Activated effector memory CD4-positive, alpha-beta T cell treated with anti-CD3 and anti-CD28 coated beads, Interleukin-2, amount 50 U/mL, for 16 hours (primary cell): Measurements from ENCODE around the gene CEMP1.
"Not testable (repeated sequence)": the region's sequence is repeated elsewhere in the genome, so short reads cannot be mapped to it uniquely, and the experiment has no call there.

Source experiments
- DNase-seq: peaks from one replicate; pipeline ENCODE4 v3.0.0-alpha.2; 2020

The CEMP1 gene

DNA sequence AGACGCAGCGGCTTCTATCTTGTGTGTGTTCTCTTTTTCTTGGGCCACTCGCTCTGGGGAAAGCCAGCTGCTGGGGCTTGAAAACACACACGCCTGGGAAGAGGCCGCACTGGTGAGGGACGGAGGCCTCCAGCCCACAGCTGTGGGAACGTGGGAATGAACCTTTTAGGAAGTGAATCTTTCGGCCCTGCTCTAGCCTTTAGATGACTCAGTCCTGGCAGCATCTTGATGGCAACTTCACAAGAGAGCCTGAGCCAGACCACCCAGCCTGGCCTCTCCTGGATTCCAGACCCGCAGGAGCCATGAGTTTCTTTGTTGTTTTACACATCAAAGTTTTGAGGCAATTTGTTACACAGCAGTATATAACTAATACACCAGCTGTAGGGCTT is 4.4 kb upstream of the CEMP1 start:
- no peak for DNase-seq

DNA sequence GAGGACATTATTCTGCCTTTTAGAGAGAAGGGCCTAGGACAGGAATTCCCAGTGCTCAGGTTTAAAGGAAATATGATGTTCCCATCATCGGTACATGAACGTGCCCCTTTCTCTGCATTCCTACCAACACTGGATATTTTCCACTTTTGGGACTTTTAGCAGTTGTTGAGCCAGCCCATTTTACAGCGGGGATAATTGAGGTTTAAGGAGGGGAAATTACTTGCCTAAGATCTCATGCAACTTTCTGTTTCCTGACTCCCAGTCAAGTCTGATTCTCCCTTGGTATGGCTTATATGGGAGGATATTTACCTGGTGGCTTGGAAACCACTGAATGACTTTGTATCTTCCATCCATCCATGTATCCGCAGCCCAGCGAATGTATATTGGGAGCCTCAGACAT is 3.1 kb upstream of the CEMP1 start:
- DNase-seq = not testable (repeated sequence)

DNA sequence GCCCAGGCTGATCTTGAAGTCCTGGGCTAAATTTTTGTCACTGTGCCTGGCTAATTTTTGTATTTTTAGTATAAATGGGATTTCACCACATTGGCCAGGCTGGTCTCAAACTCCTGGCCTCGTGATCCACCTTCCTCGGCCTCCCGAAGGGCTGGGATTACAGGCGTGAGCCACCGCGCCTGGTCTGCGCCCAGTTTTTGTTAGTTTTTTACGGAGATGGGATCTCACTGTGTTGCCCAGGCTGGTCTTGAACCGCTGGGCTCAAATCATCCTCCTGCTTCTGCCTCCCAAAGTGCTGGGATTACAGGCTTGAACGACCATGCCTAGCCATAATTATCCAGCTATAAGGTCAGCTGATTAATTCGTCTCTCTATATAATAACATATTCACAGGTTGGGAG is 2.7 kb upstream of the CEMP1 start:
- DNase-seq = no peak

DNA sequence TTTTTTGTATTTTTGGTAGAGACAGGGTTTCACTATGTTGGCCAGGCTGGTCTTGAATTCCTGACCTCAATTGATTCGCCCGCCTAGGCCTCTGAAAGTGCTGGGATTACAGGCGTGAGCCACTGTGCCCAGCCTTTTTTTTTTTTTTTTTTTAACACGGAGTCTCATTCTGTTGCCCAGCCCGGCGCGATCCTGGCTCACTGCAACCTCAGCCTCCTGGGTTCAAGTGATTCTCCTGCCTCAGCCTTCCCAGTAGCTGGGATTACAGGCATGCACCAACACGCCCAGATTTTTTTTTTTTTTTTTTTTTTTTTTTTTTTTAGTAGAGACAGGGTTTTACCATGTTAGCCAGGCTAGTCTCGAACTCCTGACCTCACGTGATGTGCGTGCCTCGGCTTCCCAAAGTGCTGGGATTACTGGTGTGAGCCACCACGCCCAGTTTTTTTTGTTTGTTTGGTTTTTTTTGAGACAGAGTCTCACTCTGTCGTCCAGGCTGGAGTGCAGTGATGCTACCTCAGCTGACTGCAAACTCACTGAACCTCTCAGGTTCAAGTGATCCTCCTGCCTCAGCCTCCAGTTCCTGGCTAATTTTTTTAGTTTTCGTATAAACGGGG is 2.0 kb upstream of the CEMP1 start:
- DNase-seq = not testable (repeated sequence)

DNA sequence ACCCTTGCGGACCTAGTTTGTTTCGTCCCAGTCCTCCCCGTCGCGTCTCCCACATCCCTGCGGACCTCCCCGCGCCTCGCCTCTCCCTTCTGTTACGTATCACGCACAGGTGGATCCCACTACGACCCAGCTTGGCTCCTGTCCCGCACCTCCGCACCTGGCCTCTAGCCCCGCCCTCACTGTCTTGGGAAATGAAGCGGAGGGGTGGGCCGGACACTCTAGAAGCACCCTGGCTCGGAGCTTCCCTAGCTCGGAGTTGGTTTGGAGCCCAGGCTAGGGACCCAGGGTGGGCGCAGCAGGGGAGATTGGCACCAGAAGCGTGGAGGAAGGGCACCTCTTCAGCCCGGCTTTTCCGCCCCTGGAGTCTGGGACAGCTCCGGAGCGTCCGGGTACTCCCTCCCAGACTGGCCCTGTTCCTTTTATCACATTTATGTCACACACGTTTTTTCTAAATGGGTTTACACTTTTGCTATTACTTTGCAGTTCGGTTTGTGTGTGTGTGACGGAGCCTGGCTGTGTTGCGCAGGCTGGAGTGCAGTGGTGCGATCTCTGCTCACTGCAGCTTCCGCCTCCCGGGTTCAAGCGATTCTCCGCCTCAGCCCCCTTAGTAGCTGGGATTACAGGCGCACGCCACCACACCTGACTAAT is 1.4 kb upstream of the CEMP1 start:
- peak; percentile 85 for DNase-seq

DNA sequence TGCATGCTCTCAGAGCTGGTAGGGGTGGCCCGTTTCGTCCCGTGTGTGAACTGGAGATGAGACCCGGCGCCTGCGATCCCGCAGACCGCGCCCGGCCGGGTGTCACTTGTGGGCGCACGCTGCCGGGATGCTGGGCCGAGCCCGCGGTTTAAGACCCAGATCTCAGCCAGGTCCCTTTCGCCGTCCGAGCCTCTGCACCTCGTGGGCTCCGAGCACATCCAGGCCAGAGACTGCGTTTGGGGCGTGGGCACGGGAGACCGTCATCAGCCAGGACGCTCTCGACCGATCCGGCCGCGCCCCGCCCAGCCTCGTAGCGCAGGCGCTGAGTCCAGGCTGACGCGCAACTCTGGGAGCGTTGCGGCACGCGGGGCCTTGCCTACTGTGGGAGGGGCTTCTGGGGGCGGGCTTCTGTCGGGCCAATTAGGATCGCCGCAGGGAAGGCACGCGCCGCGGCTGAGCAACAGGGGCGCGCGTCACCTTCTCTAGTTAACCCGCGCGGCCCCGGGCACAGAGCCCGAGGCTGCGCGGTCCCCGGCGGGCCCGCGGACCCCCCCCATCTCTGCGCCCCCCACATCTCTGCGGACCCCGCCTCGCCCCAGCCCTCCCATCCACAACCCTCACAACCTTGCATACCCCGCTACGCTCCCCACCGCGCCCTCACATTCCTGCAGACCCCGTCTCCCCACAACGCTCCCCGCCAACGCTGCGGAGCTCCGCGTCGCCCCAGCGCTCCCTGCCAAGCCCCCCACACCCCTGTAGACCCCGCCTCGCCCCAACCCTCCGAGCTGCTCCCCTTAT is 687 bp upstream of the CEMP1 start:
- peak; percentile 99 for DNase-seq

DNA sequence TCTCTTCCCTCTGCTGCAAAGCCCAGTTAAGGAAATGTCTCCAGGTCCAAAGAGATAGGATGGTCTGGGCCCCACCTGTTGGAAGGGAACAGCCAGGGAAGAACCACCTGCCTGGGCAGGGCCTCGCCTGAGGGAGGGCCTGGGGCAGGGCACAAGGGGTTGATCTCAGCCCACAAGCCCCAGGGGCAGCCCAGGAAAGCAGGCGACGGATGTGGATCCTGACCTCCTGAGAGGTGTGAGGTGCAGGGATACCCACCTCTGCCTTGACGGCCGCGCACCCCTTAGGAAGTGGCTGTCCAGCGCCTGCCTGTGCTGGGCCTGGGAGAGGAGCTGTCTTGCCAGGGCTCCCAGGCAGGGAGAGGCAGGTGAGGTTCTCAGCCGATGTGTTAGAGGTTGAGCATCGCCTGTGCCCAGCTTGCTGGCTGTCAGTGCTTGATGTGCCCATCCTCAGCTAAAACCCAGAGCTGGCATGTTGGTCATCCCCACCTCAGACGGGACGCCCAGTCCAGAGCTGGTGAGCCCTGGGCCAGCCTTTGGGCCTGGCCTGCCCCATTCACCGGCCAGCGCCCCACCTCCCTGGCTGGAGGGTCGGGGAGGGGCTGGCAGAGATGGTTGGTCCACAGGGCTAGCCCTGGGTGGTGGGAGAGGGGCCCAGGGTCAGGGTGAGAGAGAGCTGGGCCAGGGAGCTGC is 434 bp downstream of the CEMP1 start:
- no peak for DNase-seq

DNA sequence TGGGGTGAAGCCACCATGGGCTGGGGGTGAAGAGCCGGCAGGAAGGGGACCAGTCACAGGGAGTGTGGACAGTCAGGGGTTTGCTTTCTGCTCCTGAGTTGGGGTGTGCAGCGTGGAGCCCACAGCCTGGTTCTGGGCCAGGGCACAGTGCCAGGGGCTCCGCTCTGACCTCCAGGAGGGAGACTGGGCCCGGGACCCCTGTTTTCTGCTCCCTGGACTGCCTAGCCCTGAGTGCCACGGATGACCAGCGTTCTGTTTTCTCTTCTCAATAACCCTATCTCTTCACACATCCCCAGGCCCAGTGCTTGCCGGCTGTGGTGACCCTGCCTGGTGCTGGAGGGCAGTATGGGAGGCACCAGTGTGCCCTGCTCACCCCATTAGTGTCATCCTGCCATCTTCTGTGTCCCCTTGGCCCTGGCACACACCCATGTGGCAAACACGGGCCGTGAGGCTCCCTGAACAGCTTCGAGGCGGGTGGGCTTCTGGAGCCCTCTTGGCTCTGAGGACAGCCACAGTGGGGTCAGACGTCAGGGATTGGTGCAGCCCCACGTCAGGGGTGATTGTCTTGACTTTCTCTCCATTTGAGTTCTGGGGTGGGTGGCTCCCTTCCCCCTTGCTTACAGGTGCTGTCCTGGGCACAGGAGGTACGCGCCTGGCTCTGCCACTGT is 1.1 kb downstream of the CEMP1 start:
- DNase-seq = no peak

DNA sequence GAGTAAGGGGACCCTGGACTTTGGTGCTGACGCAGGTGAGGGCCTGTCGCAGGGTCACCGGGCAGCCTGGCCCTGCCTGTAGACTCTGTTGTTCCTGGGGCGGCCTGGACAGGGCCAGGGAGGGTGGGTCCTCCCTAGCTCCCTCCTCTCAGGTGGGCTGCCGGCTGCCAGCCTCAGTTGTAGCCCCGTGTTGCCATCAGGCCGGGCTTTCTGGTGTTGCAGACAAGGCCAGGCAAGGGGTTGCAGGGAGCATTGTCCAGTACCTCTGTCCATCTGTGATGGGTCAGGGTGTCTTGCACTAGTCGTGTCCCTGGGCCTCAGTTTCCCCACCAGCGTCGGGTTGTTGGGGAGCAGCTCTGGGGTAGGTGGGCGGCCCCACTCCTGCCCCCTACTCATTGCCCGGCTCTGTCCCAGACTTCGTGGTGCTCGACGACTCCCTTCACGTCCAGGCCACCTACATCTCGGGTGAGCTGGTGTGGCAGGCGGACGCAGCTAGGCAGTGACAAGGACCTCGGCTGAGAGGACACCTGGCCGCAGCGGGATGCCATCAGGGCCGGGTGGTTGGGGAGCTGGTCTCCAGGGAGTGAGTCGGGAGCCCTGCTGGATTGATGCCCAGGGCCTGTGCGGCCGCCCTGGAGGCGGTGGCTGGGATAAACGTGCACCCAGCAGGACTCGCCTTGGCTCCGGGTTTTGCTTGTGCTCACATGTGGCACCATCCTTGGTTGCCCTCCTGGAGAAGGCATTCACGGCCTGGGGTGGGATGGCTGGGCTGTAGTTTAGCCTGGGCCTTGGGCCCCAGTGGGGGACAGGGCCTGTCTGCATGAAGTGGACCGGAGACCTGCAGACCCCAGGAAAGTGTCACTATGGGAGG is 1.9 kb downstream of the CEMP1 start:
- no peak for DNase-seq

DNA sequence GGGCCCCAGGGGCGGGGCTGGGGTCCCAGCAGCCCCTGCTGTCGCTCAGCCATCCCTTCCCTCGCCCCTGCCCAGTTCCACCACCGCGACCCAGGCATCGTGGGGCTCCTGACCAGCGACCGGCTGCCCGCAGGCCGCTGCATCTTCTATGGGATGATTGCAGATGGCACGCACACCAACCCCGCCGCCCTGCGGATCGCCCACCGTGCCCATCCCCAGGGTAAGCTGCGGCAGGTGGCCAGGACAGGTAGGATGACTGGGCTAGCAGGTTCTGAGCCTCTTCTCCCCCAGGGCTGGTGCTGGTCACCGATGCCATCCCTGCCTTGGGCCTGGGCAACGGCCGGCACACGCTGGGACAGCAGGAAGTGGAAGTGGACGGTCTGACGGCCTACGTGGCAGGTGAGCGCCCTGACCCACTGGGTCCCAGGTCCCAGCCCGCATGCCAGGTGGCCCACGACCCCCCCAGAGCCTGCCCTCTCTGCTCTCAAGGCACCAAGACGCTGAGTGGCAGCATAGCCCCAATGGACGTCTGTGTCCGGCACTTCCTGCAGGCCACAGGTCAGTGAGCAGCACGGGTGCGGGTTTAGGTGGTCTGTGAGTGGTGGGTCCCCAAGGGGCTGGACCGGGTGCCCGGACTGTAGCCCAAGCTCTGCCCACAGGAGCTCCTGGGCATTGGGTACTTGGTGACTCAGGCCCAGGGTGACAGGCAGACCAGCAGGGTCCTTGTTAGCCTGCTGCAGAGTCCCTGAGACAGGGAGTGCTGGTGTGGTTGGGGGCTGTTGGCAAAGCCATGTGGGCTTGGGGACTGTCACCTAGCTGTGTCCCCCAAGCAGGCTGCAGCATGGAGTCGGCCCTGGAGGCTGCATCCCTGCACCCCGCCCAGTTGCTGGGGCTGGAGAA is 2.8 kb downstream of the CEMP1 start:
- no peak for DNase-seq

DNA sequence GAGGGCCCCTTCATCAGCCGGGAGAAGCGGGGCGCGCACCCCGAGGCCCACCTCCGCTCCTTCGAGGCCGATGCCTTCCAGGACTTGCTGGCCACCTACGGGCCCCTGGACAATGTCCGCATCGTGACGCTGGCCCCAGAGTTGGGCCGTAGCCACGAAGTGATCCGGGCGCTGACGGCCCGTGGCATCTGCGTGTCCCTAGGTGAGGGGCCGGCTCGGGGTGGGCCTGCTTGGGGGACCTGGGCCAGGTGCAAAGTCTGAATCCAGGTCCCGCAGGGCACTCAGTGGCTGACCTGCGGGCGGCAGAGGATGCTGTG is 3.5 kb downstream of the CEMP1 start:
- DNase-seq = no peak

DNA sequence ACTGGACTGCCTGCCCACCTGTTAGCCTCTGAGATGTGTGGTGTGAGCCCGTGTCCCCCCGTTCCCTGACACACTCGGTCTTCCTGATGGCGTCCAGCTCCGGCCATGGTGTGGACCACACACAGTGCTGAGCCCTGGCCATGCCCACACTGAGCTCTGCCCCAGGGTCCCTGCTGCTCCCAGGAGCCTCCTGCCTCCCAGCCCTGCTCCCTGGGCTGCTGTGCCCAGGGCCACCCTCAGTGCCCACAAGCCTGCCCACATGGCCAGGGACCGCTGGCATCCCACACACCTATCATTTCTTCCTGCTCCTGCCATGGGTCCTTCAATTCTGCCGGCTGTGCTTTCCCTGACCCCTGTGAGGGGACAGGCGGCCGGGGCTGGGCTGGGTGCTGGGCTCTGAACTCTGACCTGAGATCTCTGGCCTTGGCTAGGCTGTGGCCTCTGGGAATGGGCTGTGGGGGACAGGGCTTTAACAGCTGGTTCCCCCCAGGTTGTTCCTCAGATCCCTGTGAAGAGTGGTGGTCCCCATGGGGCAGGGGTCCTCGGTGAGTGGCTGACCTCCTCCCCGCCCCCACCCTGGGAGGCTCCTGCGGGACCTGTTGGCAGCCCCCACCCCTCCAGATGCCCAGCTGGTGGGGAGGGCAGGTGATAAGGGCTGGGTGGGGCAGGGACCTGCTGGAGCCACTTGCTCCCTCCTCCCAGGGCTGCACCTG is 4.0 kb downstream of the CEMP1 start:
- no peak for DNase-seq

DNA sequence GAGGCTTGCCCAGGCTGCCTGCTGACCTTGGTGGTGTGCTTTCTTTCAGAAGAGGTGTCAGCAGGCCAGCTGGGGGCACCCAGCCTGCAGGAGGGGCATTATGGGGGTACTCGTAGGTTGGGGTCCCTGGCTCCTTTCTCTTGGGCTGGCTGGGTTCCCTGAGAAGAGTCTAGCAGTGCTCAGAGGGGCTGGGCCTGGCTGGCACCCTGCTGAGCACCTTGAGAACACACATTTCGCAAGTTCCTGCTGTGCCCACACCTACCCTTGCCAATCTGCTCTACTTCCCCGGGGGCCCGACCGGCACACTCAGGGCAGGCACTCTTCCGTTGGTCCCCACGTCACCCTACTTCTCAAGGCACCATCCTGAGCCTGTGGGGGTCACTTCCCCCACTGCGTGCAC is 5.1 kb downstream of the CEMP1 start:
- DNase-seq = no peak

DNA sequence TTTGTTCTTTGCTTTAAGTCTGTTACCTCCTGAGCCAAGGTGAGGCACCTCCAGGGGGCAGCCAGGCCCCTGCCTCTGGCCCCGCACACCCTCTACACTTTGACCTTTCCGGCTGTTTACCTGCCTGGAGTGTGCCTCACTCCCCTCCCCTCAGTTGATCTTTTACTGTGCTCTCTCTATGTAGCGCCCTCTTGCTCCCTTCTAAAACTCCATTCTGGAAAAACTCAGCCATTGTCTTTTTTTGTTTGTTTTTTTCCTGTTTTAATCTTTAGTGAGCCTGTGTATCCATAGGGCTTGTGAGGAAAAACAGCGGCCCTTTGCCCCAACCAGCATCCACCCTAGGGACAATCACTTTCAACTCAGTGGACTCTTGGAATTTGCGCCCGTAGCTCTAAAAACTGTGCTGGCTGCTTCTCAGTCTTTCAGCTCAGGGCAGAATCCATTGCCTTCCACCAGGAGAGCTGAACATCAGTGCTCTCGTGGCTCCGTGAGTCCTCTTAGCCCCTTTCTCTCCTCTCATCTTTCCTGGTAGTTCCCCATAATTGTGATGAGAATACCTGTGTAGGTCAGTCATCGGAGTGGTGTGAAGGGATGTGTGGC is 6.8 kb downstream of the CEMP1 start:
- no peak for DNase-seq

DNA sequence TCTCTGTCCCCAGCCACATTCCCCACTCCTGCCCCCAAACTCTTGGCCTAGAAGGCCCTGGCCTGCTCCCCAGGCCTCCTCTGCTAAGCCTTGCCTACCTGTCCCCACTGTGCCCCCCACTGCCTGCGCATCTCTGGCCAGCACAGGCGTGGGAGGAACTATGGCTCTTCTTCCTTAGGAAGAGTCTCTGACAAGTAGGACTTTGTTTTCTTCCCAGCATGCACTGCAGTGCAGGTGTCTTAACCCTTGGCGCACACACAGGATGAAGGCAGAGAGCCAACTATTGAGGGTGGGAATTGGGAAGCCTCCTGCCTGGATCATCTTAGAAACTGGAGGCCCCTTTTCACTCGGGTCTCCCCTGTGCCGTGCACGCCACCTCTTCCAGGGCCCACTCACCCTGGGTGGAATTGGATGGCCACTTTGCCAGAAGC is 7.4 kb downstream of the CEMP1 start:
- DNase-seq = no peak

DNA sequence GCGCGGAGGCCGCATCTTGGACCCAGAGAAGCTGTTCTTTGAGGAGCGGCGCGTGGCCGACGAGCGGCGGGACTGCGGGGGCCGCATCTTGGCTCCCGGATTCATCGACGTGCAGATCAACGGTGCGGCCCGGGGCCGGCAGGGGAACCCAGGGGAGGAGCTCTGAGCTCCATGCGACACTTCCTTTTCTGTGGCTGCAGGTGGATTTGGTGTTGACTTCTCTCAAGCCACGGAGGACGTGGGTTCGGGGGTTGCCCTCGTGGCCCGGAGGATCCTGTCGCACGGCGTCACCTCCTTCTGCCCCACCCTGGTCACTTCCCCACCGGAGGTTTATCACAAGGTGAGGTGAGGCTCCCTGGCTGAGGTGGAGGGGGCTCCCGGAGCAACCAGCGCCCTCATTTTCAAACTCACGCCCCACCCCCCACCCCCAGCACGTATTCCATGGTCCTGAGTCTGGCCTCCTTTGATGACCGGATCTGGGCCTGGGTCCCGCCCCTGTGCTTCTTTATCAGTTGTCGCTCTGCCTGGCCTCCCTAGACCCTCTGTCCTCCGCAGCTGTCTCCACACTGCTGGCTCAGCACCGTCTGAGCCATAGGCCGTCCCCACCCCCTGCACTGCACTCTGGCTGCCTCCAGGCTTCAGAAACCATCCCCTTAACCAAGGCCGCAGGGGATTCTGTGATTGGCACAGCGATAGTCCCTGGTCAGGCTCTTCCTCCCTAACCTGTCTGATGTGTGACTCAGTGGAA is 10.2 kb downstream of the CEMP1 start:
- DNase-seq = peak; percentile 87

DNA sequence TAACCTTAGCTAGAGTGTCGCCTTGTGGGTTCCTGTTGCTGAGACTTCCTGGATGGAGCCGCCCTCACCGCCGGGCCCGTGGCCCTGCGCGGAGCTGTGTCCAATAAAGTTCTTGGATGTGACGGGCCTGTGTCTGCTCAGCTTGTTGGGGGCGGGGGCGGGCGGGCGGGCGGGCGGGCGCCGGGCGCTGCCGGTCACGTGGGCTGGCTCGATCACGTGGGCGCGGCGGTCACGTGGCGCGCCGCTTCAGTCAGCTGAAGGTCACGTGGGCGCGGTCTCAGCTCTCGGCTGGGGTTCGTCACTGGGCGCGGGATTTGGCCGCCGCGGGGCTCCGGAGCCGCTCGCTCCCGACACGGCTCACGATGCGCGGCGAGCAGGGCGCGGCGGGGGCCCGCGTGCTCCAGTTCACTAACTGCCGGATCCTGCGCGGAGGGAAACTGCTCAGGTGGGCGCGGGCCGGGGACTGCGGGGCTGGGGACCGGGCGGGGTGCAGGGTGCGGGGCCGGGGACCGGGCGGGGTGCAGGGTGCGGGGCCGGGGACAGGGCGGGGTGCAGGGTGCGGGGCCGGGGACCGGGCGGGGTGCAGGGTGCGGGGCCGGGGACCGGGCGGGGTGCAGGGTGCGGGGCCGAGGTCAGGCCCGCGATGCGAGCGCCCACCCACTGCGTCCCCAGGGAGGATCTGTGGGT is 11.0 kb downstream of the CEMP1 start, which contains the start of gene AMDHD2:
Gene AMDHD2 (plus strand): TSS at position 275 of the 687 bp plus-strand sequence. CDS start 88 bp downstream, at position 363.
- DNase-seq = peak; percentile 96

DNA sequence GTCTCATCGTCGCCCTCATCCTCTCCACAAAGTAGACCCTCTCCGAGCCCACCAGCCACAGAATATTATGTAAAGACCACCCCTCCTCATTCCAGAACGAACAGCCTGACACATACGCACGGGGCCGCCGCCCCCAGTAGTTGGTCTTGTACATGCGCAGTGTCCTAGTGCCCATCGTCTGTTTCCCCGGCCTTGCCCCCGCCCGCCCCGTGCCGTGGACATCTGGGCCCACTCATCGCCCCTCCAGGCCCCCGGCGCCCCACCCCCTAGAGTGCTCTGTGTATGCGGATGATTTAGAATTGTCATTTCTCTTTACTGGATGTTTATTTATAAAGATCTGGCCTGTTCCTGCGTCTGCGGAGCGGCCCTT is 11.5 kb downstream of the CEMP1 start:
- DNase-seq = no peak
